Measurements from ENCODE around the gene KCNA2.

KCNA2 gene

GRCh38 chr1:110563089-110563488 lies 43.1 kb downstream of the KCNA2 start:
- DNase-seq, result no peak

- DNase-seq, result no peak
Observed at GRCh38 chr1:110561596-110561995, 44.6 kb downstream of the KCNA2 start.

- no peak for DNase-seq
Observed at GRCh38 chr1:110559157-110559556, 47.0 kb downstream of the KCNA2 start.

- DNase-seq, result no peak
Observed at GRCh38 chr1:110557481-110557880, 48.7 kb downstream of the KCNA2 start.

- DNase-seq, result no peak
Observed at GRCh38 chr1:110556471-110556807, 49.7 kb downstream of the KCNA2 start.

GRCh38 chr1:110555807-110556470 lies 50.2 kb downstream of the KCNA2 start:
- DNase-seq, result no peak

- peak; percentile 70 for DNase-seq
Observed at GRCh38 chr1:110554871-110555801, 51.0 kb downstream of the KCNA2 start.

DNA sequence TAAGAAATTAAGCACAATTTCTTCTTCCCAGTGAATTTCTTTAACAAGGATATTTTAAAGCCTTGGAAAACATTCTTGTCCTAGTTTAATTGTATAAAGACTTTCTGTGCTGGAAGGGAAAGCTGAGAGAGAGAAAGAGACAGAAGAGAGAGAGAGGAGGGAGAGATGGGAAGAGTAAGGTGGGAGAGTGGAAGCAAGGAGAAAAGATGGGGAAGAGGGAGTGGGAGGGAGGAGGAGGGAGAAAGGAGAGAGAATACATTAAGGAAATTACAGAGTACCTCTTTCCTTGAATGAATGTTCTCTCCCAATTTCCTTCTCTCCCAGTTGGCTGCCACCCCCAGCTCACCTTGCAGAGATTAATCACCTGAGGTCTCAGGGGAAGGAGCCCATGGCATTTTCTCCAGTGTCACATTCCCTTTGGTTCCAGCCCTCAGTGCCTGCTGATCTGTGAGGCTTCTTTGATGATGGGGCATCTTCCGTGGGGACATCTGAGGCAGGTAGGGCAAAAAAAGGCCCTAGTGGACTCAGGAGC lies 54.8 kb downstream of the KCNA2 start:
- DNase-seq, result no peak

DNA sequence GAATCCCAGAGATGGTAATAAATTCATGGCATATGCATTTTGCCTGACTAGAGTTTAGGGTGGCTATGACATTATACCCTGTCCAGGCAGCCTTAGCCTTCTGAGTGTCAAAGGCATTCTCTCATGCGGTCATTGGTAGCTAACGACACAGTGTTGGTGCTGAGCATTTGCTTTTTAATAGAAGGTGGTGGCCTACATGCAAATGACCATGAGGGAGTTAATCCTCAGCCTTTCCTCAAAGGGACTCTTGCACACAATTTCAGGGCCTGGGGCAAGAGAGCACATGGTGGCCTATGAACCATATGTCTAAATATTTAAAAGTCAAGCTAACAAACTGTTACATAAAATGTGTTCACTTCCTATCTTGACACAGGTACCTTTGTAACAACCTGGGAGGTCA lies 56.3 kb downstream of the KCNA2 start:
- no peak for DNase-seq

DNA sequence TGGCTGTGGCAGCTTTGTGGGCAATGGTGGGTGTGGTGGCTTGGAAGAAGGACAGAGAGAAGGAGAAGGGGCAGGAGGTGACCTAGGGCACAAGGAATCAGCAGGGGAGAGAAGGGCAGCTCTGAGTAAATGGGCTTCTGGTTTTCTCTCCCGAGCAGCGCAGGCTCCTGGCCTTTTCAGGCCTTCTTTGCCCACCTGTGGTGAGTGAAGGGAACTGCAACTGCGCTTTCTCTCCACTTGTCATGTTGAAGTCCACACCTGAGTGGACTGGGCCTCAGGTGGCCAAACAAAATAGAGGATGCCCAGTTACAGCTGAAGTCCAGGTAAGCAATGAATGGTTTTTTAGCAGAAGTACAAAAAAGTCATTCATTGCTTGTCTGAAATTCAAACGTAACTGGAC lies 57.8 kb downstream of the KCNA2 start:
- DNase-seq, result peak; percentile 68

DNA sequence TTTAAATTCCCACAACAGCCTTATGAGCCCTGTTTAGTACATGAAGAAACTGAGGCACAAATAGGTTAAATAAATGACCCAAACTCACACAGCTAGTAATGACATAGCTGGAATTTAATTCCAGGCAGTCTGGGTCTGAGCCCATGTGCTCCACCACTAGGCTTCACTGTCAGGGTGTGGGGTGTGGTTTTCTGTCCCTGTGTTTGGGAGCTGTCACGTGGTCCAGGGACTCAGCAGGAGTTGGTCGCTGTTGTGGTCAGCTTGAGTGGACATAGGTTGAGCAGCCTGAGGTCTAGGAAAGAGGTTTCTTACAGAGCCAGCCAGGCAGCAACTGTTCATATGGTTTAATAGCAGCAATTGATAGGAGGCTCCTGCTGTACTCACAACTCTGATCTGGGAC lies 59.1 kb downstream of the KCNA2 start:
- DNase-seq, result no peak

DNA sequence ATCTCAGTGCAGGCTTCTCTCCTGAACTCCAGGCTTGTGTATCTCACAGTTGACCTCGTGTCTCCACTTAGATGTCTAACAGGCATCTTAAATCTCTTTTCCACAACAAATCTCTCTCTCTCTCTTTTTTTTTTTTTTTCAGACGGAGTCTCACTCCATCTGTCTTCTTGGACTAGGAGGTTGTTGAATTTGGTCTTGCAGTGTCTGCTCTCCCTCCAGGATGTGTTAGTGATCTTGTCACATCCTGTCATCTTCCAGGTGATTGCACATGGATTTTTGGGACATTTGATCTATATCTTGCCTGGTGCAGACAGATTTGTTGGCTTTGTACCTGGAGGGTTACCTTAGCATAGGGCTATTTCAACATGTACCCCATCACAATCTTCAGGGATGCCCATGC lies 60.7 kb downstream of the KCNA2 start:
- no peak for DNase-seq

GRCh38 chr1:110544753-110545152 lies 61.4 kb downstream of the KCNA2 start:
- no peak for DNase-seq
